Left kidney (tissue), 2 donors: ENCODE data around the gene NOL4L. TPM values are rescaled to one million over a fixed set of nuclear protein-coding genes. Genes with fewer than 3 reads are reported as not detected.

Source experiments
- DNase-seq: peaks from one replicate; pipeline ENCODE4 v3.0.0-alpha.2; 2013
- polyA plus RNA-seq: library from polyadenylated mRNA; unstranded; fragments of 120-200 nt; gene quantifications from one replicate; pipeline ENCODE4 v1.2.1, GENCODE V29; 2013; ENCODE audit not compliant: insufficient read length

NOL4L gene
- polyA plus RNA-seq, 1 donor, result 61.5 TPM

- no peak for DNase-seq
Observed at GRCh38 chr20:32619586-32619985, 34.5 kb upstream of the NOL4L start.

GRCh38 chr20:32614772-32615171 lies 29.6 kb upstream of the NOL4L start:
- DNase-seq, result no peak

GRCh38 chr20:32614303-32614702 lies 29.2 kb upstream of the NOL4L start:
- DNase-seq, result no peak

- DNase-seq, result no peak
Observed at GRCh38 chr20:32613192-32614053, 28.3 kb upstream of the NOL4L start.

GRCh38 chr20:32612351-32613191 lies 27.4 kb upstream of the NOL4L start:
- DNase-seq, result no peak

GRCh38 chr20:32611868-32612267 lies 26.7 kb upstream of the NOL4L start:
- DNase-seq, result no peak

- no peak for DNase-seq
Observed at GRCh38 chr20:32611286-32611685, 26.2 kb upstream of the NOL4L start.

- no peak for DNase-seq
Observed at GRCh38 chr20:32610472-32611218, 25.5 kb upstream of the NOL4L start.

GRCh38 chr20:32609993-32610392 lies 24.9 kb upstream of the NOL4L start:
- DNase-seq, result no peak

- DNase-seq, result no peak
Observed at GRCh38 chr20:32609111-32609773, 24.1 kb upstream of the NOL4L start.

- no peak for DNase-seq
Observed at GRCh38 chr20:32608664-32609015, 23.5 kb upstream of the NOL4L start.

GRCh38 chr20:32607727-32608663 lies 22.9 kb upstream of the NOL4L start:
- no peak for DNase-seq

- DNase-seq, result no peak
Observed at GRCh38 chr20:32607324-32607723, 22.2 kb upstream of the NOL4L start.

- DNase-seq, result no peak
Observed at GRCh38 chr20:32606790-32607189, 21.7 kb upstream of the NOL4L start.

- no peak for DNase-seq
Observed at GRCh38 chr20:32606107-32606506, 21.0 kb upstream of the NOL4L start.

- DNase-seq, result no peak
Observed at GRCh38 chr20:32605167-32605656, 20.1 kb upstream of the NOL4L start.

- DNase-seq, result no peak
Observed at GRCh38 chr20:32603046-32603726, 18.1 kb upstream of the NOL4L start.

- no peak for DNase-seq
Observed at GRCh38 chr20:32602273-32602672, 17.1 kb upstream of the NOL4L start.

GRCh38 chr20:32600681-32601237 lies 15.6 kb upstream of the NOL4L start:
- no peak for DNase-seq
